Measurements from ENCODE around the gene CDH4. TPM values are rescaled to one million over a fixed set of nuclear protein-coding genes. Genes with fewer than 3 reads are reported as not detected.

Gene CDH4
- total RNA-seq, 2 experiments from 2014 or later, result not detected

DNA sequence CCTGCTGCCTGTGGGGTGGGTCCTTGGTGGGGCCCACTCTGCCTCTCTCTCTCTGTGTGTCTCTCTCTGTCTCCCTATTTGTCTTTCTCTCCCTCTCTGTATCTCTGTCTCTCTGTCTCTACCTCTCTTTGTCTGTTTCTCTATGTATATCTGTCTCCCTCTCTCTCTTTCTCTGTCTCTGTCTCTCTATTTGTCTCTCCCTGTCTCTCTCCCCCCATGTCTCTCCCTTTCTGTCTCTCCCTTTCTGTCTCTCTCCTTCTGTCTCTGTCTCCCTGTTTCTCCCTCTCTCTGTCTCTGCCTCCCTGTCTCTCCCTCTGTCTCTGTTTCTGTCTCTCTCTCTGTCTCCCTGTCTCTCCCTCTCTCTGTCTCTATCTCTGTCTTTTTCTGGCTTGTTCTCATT, 353.2 kb downstream of the CDH4 start:
- no peaks in the 10 kb centered on the region for H3K36me3 ChIP-seq (ENCODE audit: insufficient read depth, low read length)
- no peak overlapping the region for H3K27ac ChIP-seq (ENCODE audit: low read depth, low read length, poor library complexity, severe bottlenecking)
- no peak for TF ChIP-seq EZH2phosphoT487 (IDR thresholded peaks at IDR 0.05; ENCODE audit: borderline replicate concordance, low read depth, low read length)
- TF ChIP-seq, protein P1, sequence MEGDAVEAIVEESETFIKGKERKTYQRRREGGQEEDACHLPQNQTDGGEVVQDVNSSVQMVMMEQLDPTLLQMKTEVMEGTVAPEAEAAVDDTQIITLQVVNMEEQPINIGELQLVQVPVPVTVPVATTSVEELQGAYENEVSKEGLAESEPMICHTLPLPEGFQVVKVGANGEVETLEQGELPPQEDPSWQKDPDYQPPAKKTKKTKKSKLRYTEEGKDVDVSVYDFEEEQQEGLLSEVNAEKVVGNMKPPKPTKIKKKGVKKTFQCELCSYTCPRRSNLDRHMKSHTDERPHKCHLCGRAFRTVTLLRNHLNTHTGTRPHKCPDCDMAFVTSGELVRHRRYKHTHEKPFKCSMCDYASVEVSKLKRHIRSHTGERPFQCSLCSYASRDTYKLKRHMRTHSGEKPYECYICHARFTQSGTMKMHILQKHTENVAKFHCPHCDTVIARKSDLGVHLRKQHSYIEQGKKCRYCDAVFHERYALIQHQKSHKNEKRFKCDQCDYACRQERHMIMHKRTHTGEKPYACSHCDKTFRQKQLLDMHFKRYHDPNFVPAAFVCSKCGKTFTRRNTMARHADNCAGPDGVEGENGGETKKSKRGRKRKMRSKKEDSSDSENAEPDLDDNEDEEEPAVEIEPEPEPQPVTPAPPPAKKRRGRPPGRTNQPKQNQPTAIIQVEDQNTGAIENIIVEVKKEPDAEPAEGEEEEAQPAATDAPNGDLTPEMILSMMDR (conservative IDR thresholded peaks at IDR 0.05; ENCODE audit: low read length), result no peak
- H4K20me1 ChIP-seq (ENCODE audit: insufficient read depth, low read length), result no peaks in the 10 kb centered on the region
- no peak for DNase-seq (ENCODE audit: low spot score)
- no peak overlapping the region for H3K4me2 ChIP-seq (ENCODE audit: low read length)
- no peak overlapping the region for H2AFZ ChIP-seq (ENCODE audit: low read length)
- no peaks in the 10 kb centered on the region for H3K4me1 ChIP-seq (ENCODE audit: insufficient read depth, low read length, poor library complexity, severe bottlenecking)
- ChIA-PET CTCF (ENCODE audit: unreplicated experiment) (no interaction called here), POLR2A (no interaction called here)
- BruUV-seq (replicated peaks), result no TSS peak
- intact Hi-C loops (cut with micrococcal nuclease; ENCODE audit: unreplicated experiment), result no loop called here
- no peaks in the 10 kb centered on the region for H3K9me2 ChIP-seq (ENCODE audit: insufficient read depth, low read length)
- no peaks in the 10 kb centered on the region for H3K9me3 ChIP-seq (ENCODE audit: low read length)
- no peaks in the 10 kb centered on the region for H3K79me2 ChIP-seq (ENCODE audit: insufficient read depth, low read depth, low read length)
- H3K4me3 ChIP-seq (ENCODE audit: low read depth, low read length, poor library complexity, severe bottlenecking), result no peak overlapping the region

DNA sequence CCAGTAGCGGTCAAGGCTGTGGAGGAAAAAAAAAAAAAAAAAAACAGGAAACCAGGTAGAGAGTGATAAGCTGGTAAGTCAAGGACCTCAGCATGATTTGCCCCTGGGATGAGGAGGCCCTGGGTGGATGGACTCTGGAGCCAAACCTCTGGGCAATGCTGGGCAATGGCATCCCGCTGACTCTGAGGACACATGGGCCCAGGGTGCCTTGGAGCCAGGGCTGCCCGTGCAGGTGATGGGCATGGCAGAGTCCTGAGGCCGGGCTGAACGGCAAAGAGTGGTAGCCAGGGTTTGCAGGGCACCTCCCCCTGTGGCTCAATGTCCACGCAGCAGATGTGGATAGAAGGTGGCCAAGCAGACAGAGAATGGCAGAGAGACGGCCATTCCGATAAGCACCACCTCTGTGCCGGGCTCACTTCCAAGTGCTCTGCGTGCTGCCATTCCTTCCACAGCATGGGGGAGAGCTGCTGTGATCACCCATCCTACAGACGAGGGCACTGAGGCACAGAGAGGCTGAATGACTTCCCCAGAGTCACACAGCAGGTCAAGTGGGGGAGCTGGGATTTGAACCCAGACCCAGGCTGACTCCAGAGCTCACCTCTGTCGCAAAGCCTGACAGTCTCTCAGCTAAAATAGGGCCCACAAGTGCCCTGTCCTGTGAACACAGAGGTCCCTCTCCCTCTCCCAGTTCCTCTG, 353.9 kb downstream of the CDH4 start:
- Histone ChIP-seq H3K27ac (ENCODE audit: low read depth, low read length, poor library complexity, severe bottlenecking) (no peak overlapping the region), H3K36me3 (ENCODE audit: insufficient read depth, low read length) (no peaks in the 10 kb centered on the region), H3K4me1 (ENCODE audit: insufficient read depth, low read length, poor library complexity, severe bottlenecking) (no peaks in the 10 kb centered on the region), H3K4me3 (ENCODE audit: low read depth, low read length, poor library complexity, severe bottlenecking) (no peak overlapping the region), H3K4me2 (ENCODE audit: low read length) (no peak overlapping the region), H3K79me2 (ENCODE audit: insufficient read depth, low read depth, low read length) (no peaks in the 10 kb centered on the region), H3K9me3 (ENCODE audit: low read length) (no peaks in the 10 kb centered on the region), H3K9me2 (ENCODE audit: insufficient read depth, low read length) (no peaks in the 10 kb centered on the region), H4K20me1 (ENCODE audit: insufficient read depth, low read length) (no peaks in the 10 kb centered on the region), H2AFZ (ENCODE audit: low read length) (no peak overlapping the region)
- ChIA-PET POLR2A (no interaction called here), CTCF (ENCODE audit: unreplicated experiment) (no interaction called here)
- intact Hi-C loops (cut with micrococcal nuclease; ENCODE audit: unreplicated experiment), result no loop called here
- TF ChIP-seq, protein P1 (conservative IDR thresholded peaks at IDR 0.05; ENCODE audit: low read length), result no peak
- BruUV-seq (replicated peaks), result no TSS peak
- no peak for DNase-seq (ENCODE audit: low spot score)

GRCh38 chr20:61608275-61609085, 356.4 kb downstream of the CDH4 start:
- TF ChIP-seq, protein P1 (conservative IDR thresholded peaks at IDR 0.05; ENCODE audit: low read length), result no peak
- TF ChIP-seq EZH2phosphoT487 (IDR thresholded peaks at IDR 0.05; ENCODE audit: borderline replicate concordance, low read depth, low read length), result no peak
- Histone ChIP-seq H3K4me3 (ENCODE audit: low read depth, low read length, poor library complexity, severe bottlenecking) (no peak overlapping the region), H3K9me2 (ENCODE audit: insufficient read depth, low read length) (no peaks in the 10 kb centered on the region), H3K9me3 (ENCODE audit: low read length) (no peaks in the 10 kb centered on the region), H3K36me3 (ENCODE audit: insufficient read depth, low read length) (no peaks in the 10 kb centered on the region), H2AFZ (ENCODE audit: low read length) (no peak overlapping the region), H3K4me2 (ENCODE audit: low read length) (no peak overlapping the region), H4K20me1 (ENCODE audit: insufficient read depth, low read length) (no peaks in the 10 kb centered on the region), H3K4me1 (ENCODE audit: insufficient read depth, low read length, poor library complexity, severe bottlenecking) (no peaks in the 10 kb centered on the region), H3K79me2 (ENCODE audit: insufficient read depth, low read depth, low read length) (no peaks in the 10 kb centered on the region), H3K27ac (ENCODE audit: low read depth, low read length, poor library complexity, severe bottlenecking) (no peak overlapping the region)
- ChIA-PET POLR2A (no interaction called here), CTCF (ENCODE audit: unreplicated experiment) (no interaction called here)
- intact Hi-C loops (cut with micrococcal nuclease; ENCODE audit: unreplicated experiment), result no loop called here
- BruUV-seq (replicated peaks), result no TSS peak
- peak; percentile 8 for DNase-seq (ENCODE audit: low spot score)

All from OCI-LY7 (cell line).